HepG2 (cell line): ENCODE measurements around the gene FLOT2. TPM values are rescaled to one million over a fixed set of nuclear protein-coding genes. Genes with fewer than 3 reads are reported as not detected.

Source experiments
- ATAC-seq: fragments of 200-7000 bp; cut with Tn5 transposase; 3 replicates; pipeline ENCODE4 v1.9.1; 2020; ENCODE audit warnings: mild to moderate bottlenecking, moderate library complexity
- BruUV-seq: library from RNA; stranded (reverse); fragments of 400-500 nt; replicated peaks from 2 replicates; lab custom pipeline; 2021; lab: Mats Ljungman, UMichigan
- CTCF ChIA-PET: fragments of 300-600 bp; formaldehyde crosslinking; extraction: SDS; loops from one replicate; lab custom pipeline; 2021; ENCODE audit warnings: low total read pairs, inconsistent platforms, low intra/inter-chr PET ratio; lab: Yijun Ruan, JAX
- POLR2A ChIA-PET: fragments of 350-600 bp; sonication (Branson Sonifier 250); formaldehyde crosslinking; loops from one replicate; lab custom pipeline; 2020; ENCODE audit warnings: antibody characterized with exemption, inconsistent platforms; lab: Yijun Ruan, JAX
- DNase-seq: peaks from one replicate; pipeline ENCODE4 v3.0.0-alpha.2; 2015; ENCODE audit warnings: low spot score
- FAIRE-seq: peaks from 3 replicates; lab custom pipeline; 2011; peaks lifted over from hg19 to GRCh38; lab: Jason Lieb, UNC
- H2AFZ ChIP-seq: one replicate; pipeline ENCODE4 v1.6.1; 2011; ENCODE audit warnings: low read length, inconsistent platforms
- H3K27ac ChIP-seq: fragments of 300-600 bp; 3 replicates; pipeline ENCODE4 v1.8.0; 2011; ENCODE audit warnings: mixed run types, mild to moderate bottlenecking, mixed read lengths, low read length, inconsistent platforms; ENCODE audit not compliant: insufficient read depth; ENCODE audit errors: extremely low read length
- H3K27me3 ChIP-seq, 2 experiments: fragments of 200-600 bp in 1 of 2; 2 replicates in 1 of 2; 3 replicates in 1 of 2; pipeline versions ENCODE4 v1.6.0 to v1.8.0; 2011; ENCODE audit warnings: low read length in 2 of 2, mild to moderate bottlenecking in 2 of 2, moderate library complexity in 2 of 2, inconsistent platforms in 1 of 2; ENCODE audit not compliant: insufficient read depth in 2 of 2, control insufficient read depth in 1 of 2
- H3K36me3 ChIP-seq, 2 experiments: fragments of 200-600 bp in 1 of 2; replicated peaks in 1 of 2; 2 replicates in 1 of 2; 3 replicates in 1 of 2; pipeline versions ENCODE4 v1.5.1 to v1.8.0; 2011; ENCODE audit warnings: low read length in 2 of 2, inconsistent platforms in 1 of 2; ENCODE audit not compliant: insufficient read depth in 2 of 2, control insufficient read depth in 1 of 2
- H3K4me1 ChIP-seq: 2 replicates; pipeline ENCODE4 v1.5.1; 2012; ENCODE audit warnings: low read length, inconsistent platforms; ENCODE audit not compliant: insufficient read depth
- H3K4me2 ChIP-seq: 2 replicates; pipeline ENCODE4 v1.6.0; 2011; ENCODE audit warnings: low read depth, low read length, inconsistent platforms
- H3K4me3 ChIP-seq, 3 experiments: fragments of 200-600 bp in 1 of 3; sonication (generic), shearing (Covaris generic) in 1 of 3; replicated peaks in 1 of 3; 2 replicates each; pipeline ENCODE4 v1.5.1; 2011 to 2016; ENCODE audit warnings: low read length in 3 of 3, inconsistent platforms in 2 of 3, low read depth in 2 of 3, mild to moderate bottlenecking in 2 of 3, control low read depth in 1 of 3, mixed read lengths in 1 of 3; ENCODE audit not compliant: insufficient read depth in 1 of 3
- H3K79me2 ChIP-seq: one replicate; pipeline ENCODE4 v1.6.1; 2011; ENCODE audit warnings: low read length, inconsistent platforms; ENCODE audit not compliant: insufficient read depth
- H3K9ac ChIP-seq: 2 replicates; pipeline ENCODE4 v1.6.0; 2011; ENCODE audit warnings: mild to moderate bottlenecking, low read depth, low read length, inconsistent platforms; ENCODE audit not compliant: insufficient read depth
- H3K9me3 ChIP-seq: 2 replicates; pipeline ENCODE4 v1.5.1; 2012; ENCODE audit warnings: mild to moderate bottlenecking, low read length
- H4K20me1 ChIP-seq: 2 replicates; pipeline ENCODE4 v1.6.0; 2011; ENCODE audit warnings: inconsistent platforms, mild to moderate bottlenecking, low read length, moderate library complexity; ENCODE audit not compliant: insufficient read depth
- ATF2 ChIP-seq: sonication (generic); formaldehyde crosslinking; IDR thresholded peaks from 2 replicates; pipeline ENCODE4 v1.4.0; 2020; ENCODE audit warnings: missing genetic modification reagents
- HDAC6 ChIP-seq: fragments of 200-600 bp; sonication (generic); IDR thresholded peaks from 2 replicates; pipeline ENCODE4 v1.7.0; 2017; ENCODE audit warnings: mild to moderate bottlenecking, antibody characterized with exemption, low read length, low read depth
- HHEX ChIP-seq: IDR thresholded peaks from 2 replicates; pipeline ENCODE4 v1.6.1; 2016; ENCODE audit warnings: control low read depth
- MLX ChIP-seq: IDR thresholded peaks from 2 replicates; pipeline ENCODE4 v1.6.1; 2016
- POLR2G ChIP-seq: fragments of 200-400 bp; formaldehyde crosslinking; IDR thresholded peaks from 2 replicates; pipeline ENCODE4 v1.6.1; 2018; ENCODE audit warnings: mild to moderate bottlenecking, low read depth, low read length, moderate library complexity
- RFX5 ChIP-seq: IDR thresholded peaks from 2 replicates; pipeline ENCODE4 v1.6.1; 2011; ENCODE audit warnings: low read depth, low read length, improper control_type of control experiment
- WGBS: methylation state at CpG from one replicate; pipeline ENCODE4 v1.1.6; 2017; ENCODE audit warnings: low lambda C conversion rate; 5-methylcytosine and 5-hydroxymethylcytosine counted together
- in situ Hi-C: cut with HindIII; loops from 2 replicates; pipeline ENCODE4 v1.10.0; 2017; ENCODE audit warnings: low pct_unique_long_range_greater_than_20kb; ENCODE audit not compliant: extremely low pct_ligation_motif_present
- intact Hi-C: fragments of 100-400 bp; cut with micrococcal nuclease; formaldehyde crosslinking; loops from one replicate; pipeline ENCODE4 v1.10.0; 2022; ENCODE audit not compliant: unreplicated experiment
- polyA plus RNA-seq, 8 experiments: library from polyadenylated mRNA; depleted of rRNA in 3 of 8; stranded (reverse) in 7 of 8; unstranded in 1 of 8; fragments of >200 nt; fragmentation: Illumina TruSeq in 4 of 8; extraction: Trizol in 4 of 8; gene quantifications; 2 replicates each; pipeline versions ENCODE4 v1.2.1 to v1.2.3, GENCODE V29; 2011 to 2016; ENCODE audit warnings: low read depth in 4 of 8, missing spikeins in 1 of 8, mixed read lengths in 1 of 8; ENCODE audit not compliant: insufficient read depth in 1 of 8
- total RNA-seq, 5 experiments: library from RNA; depleted of rRNA; stranded (reverse); fragments of >200 nt; fragmentation: Illumina TruSeq; extraction: Trizol; gene quantifications; 2 replicates each; pipeline ENCODE4 v1.2.3, GENCODE V29; 2016; ENCODE audit warnings: low read depth in 1 of 5
- TF ChIP-seq, protein P1 (sequence below): sonication (generic); formaldehyde crosslinking; IDR thresholded peaks from 2 replicates; pipeline ENCODE4 v1.4.0; 2020; ENCODE audit warnings: mild to moderate bottlenecking, missing genetic modification reagents

Gene FLOT2
- total and polyA plus RNA-seq, 2 of the 13 experiments (the other 11 are each of a cell fraction or from before 2014, with no cell fraction given) = 54.3 to 54.5 TPM

DNA sequence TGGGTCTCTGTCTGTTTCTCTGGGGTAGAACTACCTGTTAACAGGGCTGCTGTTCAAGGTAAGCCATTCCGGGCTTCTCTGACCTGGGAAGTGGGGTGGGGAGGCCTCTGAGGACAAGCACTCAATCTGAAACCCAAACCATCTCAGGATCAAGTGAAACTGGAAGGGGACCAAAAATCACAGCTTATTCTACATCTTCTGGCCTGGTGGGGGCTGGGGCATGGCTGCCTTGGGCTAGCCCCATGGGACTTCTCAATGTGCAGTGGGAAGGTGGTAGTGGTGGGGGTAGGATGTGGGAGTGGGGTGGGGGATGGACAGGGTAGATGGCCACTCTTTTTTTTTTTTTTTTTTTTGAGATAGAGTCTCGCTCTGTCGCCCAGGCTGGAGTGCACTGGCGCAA lies 5.5 kb downstream of the FLOT2 start:
- Histone ChIP-seq H2AFZ (no peak overlapping the region), H3K9ac (no peak overlapping the region), H3K27me3 (no peaks in the 10 kb centered on the region), H4K20me1 (no peaks in the 10 kb centered on the region; the same call in none of the 2 replicates), H3K4me1 (peaks cover 30% of the 10 kb centered on the region), H3K4me2 (no peak overlapping the region), H3K79me2 (peaks cover 22% of the 10 kb centered on the region), H3K4me3 (no peak overlapping the region), H3K9me3 (no peaks in the 10 kb centered on the region), H3K27ac (no peak overlapping the region), H3K36me3 (peaks cover 0 to 2% of the 10 kb centered on the region in 2 experiments; a peak in 2 of 5 replicates)
- no peak for FAIRE-seq
- TF ChIP-seq HDAC6 = no peak
- no peak for TF ChIP-seq MLX (CRISPR knock-in tag)
- TF ChIP-seq ATF2 (CRISPR knock-in tag) = no peak
- TF ChIP-seq HHEX (CRISPR knock-in tag) = no peak
- 100% methylated on average over 4 of the region's 4 CpGs for WGBS
- ChIA-PET CTCF (no interaction called here), POLR2A (interaction anchor here (1.4 kb wide), 1 partner anchor 9 kb away, joined by 5 read pairs; no protein-coding TSS in a partner anchor)
- no peak for ATAC-seq
- intact Hi-C loops = no loop called here
- in situ Hi-C loops = loop anchor here (25.0 kb wide), 1 partner anchor 255 kb away; the partner anchor contains the start of gene BLTP2
- BruUV-seq = no TSS peak
- DNase-seq = no peak

DNA sequence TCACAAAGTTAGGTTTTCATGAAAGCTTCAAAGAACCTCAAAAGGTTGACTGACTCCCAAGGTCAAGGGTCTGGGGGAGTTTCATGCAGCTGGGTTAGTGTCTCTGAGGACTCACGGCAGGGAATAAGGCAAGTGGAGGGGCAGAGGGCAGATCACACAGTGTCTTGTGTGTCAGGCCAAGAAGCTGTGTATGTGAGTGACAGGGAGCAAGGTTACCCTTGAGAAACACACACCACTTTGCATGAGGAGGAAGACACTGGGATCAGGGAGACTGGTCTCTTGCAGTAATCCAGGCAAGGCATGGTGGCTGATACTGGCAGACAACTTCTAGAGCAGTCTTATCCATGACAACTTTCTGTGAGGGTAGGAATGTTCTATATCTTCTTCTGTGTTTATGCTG lies 6.3 kb downstream of the FLOT2 start:
- BruUV-seq = no TSS peak
- H3K4me3 ChIP-seq = no peak overlapping the region
- no peak for FAIRE-seq
- no peak for ATAC-seq
- no peak overlapping the region for H3K4me2 ChIP-seq
- H3K79me2 ChIP-seq = peaks cover 15% of the 10 kb centered on the region
- POLR2A ChIA-PET = interaction anchor here (0.6 to 1.2 kb wide), 3 partner anchors 9 to 83 kb away, joined by 3 read pairs; no protein-coding TSS in a partner anchor
- H3K27ac ChIP-seq = no peak overlapping the region
- H3K9ac ChIP-seq = no peak overlapping the region
- CTCF ChIA-PET = no interaction called here
- in situ Hi-C loops (loop anchor here (25.0 kb wide), 1 partner anchor 254 kb away; the partner anchor contains the start of gene BLTP2), intact Hi-C loops (no loop called here)
- peaks cover 27% of the 10 kb centered on the region for H3K4me1 ChIP-seq
- WGBS = 92% methylated on average over 1 of the region's 1 CpG
- H2AFZ ChIP-seq = no peak overlapping the region
- H3K9me3 ChIP-seq = no peaks in the 10 kb centered on the region
- DNase-seq = no peak
- no peaks in the 10 kb centered on the region for H3K27me3 ChIP-seq
- H4K20me1 ChIP-seq = no peaks in the 10 kb centered on the region; the same call in none of the 2 replicates
- H3K36me3 ChIP-seq = peaks cover 0 to 3% of the 10 kb centered on the region in 2 experiments; a peak in 2 of 5 replicates
- TF ChIP-seq POLR2G = peak; percentile 32; the same call in 1 of the 2 replicates
- TF ChIP-seq RFX5 = no peak
- TF ChIP-seq, protein P1, sequence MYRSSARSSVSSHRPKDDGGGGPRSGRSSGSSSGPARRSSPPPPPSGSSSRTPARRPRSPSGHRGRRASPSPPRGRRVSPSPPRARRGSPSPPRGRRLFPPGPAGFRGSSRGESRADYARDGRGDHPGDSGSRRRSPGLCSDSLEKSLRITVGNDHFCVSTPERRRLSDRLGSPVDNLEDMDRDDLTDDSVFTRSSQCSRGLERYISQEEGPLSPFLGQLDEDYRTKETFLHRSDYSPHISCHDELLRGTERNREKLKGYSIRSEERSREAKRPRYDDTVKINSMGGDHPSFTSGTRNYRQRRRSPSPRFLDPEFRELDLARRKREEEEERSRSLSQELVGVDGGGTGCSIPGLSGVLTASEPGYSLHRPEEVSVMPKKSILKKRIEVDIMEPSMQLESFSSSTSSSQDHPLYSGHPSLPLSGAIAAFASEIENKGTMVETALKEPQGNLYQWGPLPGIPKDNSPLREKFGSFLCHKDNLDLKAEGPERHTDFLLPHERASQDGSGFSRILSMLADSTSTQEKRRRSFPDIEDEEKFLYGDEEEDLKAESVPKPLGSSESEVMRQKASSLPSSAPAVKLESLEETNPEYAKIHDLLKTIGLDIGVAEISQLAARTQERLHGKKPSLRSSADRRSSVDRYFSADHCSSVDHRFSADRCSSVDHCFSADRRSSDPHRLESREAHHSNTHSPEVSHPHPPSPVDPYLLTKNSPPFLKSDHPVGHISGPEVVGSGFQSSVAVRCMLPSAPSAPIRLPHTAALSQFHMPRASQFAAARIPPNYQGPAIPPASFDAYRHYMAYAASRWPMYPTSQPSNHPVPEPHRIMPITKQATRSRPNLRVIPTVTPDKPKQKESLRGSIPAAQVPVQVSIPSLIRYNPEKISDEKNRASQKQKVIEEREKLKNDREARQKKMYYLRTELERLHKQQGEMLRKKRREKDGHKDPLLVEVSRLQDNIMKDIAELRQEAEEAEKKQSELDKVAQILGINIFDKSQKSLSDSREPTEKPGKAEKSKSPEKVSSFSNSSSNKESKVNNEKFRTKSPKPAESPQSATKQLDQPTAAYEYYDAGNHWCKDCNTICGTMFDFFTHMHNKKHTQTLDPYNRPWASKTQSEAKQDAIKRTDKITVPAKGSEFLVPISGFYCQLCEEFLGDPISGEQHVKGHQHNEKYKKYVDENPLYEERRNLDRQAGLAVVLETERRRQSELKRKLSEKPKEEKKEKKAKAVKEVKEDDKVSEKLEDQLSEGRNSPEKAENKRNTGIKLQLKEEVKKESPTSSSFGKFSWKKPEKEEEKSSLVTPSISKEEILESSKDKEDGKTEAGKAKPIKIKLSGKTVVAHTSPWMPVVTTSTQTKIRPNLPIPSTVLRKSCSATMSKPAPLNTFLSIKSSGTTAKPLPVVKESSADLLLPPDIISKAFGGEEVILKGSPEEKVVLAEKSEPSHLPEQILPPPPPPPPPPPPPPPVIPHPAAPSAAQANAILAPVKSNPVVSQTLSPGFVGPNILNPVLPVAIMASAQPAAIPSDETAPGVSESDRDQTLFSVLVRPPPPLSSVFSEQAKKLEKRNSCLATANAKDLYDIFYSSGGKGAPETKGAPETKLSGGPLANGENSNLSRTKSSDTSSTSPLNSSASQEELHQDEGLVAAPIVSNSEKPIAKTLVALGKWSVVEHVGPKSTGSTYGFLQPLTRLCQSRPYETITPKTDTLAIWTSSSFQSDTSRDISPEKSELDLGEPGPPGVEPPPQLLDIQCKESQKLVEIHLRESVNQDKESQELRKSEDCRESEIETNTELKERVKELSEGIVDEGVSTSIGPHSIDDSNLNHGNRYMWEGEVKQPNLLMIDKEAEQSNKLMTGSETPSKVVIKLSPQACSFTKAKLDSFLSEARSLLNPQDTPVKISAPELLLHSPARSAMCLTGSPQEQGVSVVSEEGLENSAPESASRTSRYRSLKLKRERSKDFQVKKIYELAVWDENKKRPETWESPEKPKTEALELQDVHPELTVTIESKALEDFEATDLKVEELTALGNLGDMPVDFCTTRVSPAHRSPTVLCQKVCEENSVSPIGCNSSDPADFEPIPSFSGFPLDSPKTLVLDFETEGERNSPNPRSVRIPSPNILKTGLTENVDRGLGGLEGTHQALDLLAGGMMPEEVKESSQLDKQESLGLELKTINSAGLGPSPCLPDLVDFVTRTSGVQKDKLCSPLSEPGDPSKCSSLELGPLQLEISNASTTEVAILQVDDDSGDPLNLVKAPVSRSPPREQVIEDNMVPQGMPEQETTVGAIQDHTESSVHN = no peak
